WTC11 (cell line): ENCODE data around the gene ZNF584.

Experiments
- ARID4B ChIP-seq: sonication (generic); formaldehyde crosslinking; IDR thresholded peaks from 2 replicates; pipeline ENCODE4 v1.8.0; 2023; ENCODE audit warnings: missing genetic modification reagents, mild to moderate bottlenecking, borderline replicate concordance
- ATF1 ChIP-seq: sonication (generic); formaldehyde crosslinking; IDR thresholded peaks from 2 replicates; pipeline ENCODE4 v1.8.1; 2023; ENCODE audit warnings: mild to moderate bottlenecking, moderate library complexity, missing genetic modification reagents
- CREB1 ChIP-seq: sonication (generic); formaldehyde crosslinking; IDR thresholded peaks from 2 replicates; pipeline ENCODE4 v1.8.0; 2023; ENCODE audit warnings: mild to moderate bottlenecking, missing genetic modification reagents
- CTCF ChIP-seq: fragments of 200-600 bp; IDR thresholded peaks from 2 replicates; pipeline ENCODE4 v1.8.0; 2022; ENCODE audit warnings: antibody characterized with exemption
- FOXK1 ChIP-seq: sonication (generic); formaldehyde crosslinking; IDR thresholded peaks from 2 replicates; pipeline ENCODE4 v1.8.0; 2022; ENCODE audit warnings: mild to moderate bottlenecking, moderate library complexity, missing genetic modification reagents
- FOXP1 ChIP-seq: sonication (generic); formaldehyde crosslinking; IDR thresholded peaks from 2 replicates; pipeline ENCODE4 v1.8.0; 2022; ENCODE audit warnings: missing genetic modification reagents, mild to moderate bottlenecking, moderate library complexity, borderline replicate concordance
- FOXP4 ChIP-seq: sonication (generic); formaldehyde crosslinking; IDR thresholded peaks from 2 replicates; pipeline ENCODE4 v1.8.0; 2022; ENCODE audit warnings: mild to moderate bottlenecking, missing genetic modification reagents
- IRF1 ChIP-seq: sonication (generic); formaldehyde crosslinking; IDR thresholded peaks from 2 replicates; pipeline ENCODE4 v1.8.0; 2023; ENCODE audit warnings: missing genetic modification reagents
- JUN ChIP-seq: sonication (generic); formaldehyde crosslinking; IDR thresholded peaks from 2 replicates; pipeline ENCODE4 v1.8.0; 2023; ENCODE audit warnings: mild to moderate bottlenecking, missing genetic modification reagents
- SMAD3 ChIP-seq: sonication (generic); formaldehyde crosslinking; IDR thresholded peaks from 2 replicates; pipeline ENCODE4 v1.8.0; 2022; ENCODE audit warnings: missing genetic modification reagents, mild to moderate bottlenecking, borderline replicate concordance
- SP1 ChIP-seq: sonication (generic); formaldehyde crosslinking; conservative IDR thresholded peaks from 2 replicates; pipeline ENCODE4 v1.8.1; 2022; ENCODE audit warnings: missing genetic modification reagents
- ZNF232 ChIP-seq: sonication (generic); formaldehyde crosslinking; IDR thresholded peaks from 2 replicates; pipeline ENCODE4 v1.8.0; 2022; ENCODE audit warnings: mild to moderate bottlenecking, missing genetic modification reagents

- no peak for TF ChIP-seq ATF1
- no peak for TF ChIP-seq CTCF
- no peak for TF ChIP-seq ZNF232 (CRISPR knock-in tag)
- no peak for TF ChIP-seq SMAD3 (CRISPR knock-in tag)
- no peak for TF ChIP-seq IRF1 (CRISPR knock-in tag)
- no peak for TF ChIP-seq JUN
- TF ChIP-seq ARID4B (CRISPR knock-in tag) = no peak
- TF ChIP-seq CREB1 (CRISPR knock-in tag) = no peak
- TF ChIP-seq FOXP4 (CRISPR knock-in tag) = no peak
- TF ChIP-seq FOXP1 = no peak
- no peak for TF ChIP-seq FOXK1 (CRISPR knock-in tag)
- no peak for TF ChIP-seq SP1 (CRISPR knock-in tag)
These were observed 47.7 kb downstream of the ZNF584 start for GRCh38 chr19:58456111-58456510.
